ENCODE results near the gene FBXW9.
"Not testable (repeated sequence)": the region's sequence is repeated elsewhere in the genome, so short reads cannot be mapped to it uniquely, and the experiment has no call there.

Gene FBXW9

GRCh38 chr19:12656899-12657571, 39.4 kb downstream of the FBXW9 start:
- no peak for DNase-seq (ENCODE audit: low read depth in 2 of 2)

- DNase-seq (ENCODE audit: low read depth in 2 of 2), result no peak
Observed at GRCh38 chr19:12655546-12655945, 40.9 kb downstream of the FBXW9 start.

- DNase-seq (ENCODE audit: low read depth in 2 of 2), result no peak
Observed at GRCh38 chr19:12652219-12652618, 44.2 kb downstream of the FBXW9 start.

- DNase-seq (ENCODE audit: low read depth in 2 of 2), result no peak
Observed at GRCh38 chr19:12649941-12650340, 46.5 kb downstream of the FBXW9 start.

- DNase-seq (ENCODE audit: low read depth in 2 of 2), result no peak
Observed at GRCh38 chr19:12648088-12648487, 48.3 kb downstream of the FBXW9 start.

GRCh38 chr19:12647490-12648071, 48.9 kb downstream of the FBXW9 start:
- no peak for DNase-seq (ENCODE audit: low read depth in 2 of 2)

- no peak for DNase-seq (ENCODE audit: low read depth in 2 of 2)
Observed at GRCh38 chr19:12647047-12647446, 49.4 kb downstream of the FBXW9 start.

GRCh38 chr19:12646551-12646950, 49.9 kb downstream of the FBXW9 start:
- no peak for DNase-seq (ENCODE audit: low read depth in 2 of 2)

- not testable (repeated sequence) for DNase-seq (ENCODE audit: low read depth in 2 of 2)
Observed at GRCh38 chr19:12643716-12644115, 52.7 kb downstream of the FBXW9 start.

- DNase-seq (ENCODE audit: low read depth in 2 of 2), result no peak
Observed at GRCh38 chr19:12642506-12642905, 53.9 kb downstream of the FBXW9 start.

GRCh38 chr19:12641456-12641855, 55.0 kb downstream of the FBXW9 start:
- no peak for DNase-seq (ENCODE audit: low read depth in 2 of 2)

GRCh38 chr19:12639901-12640613, 56.4 kb downstream of the FBXW9 start:
- peak; percentile 73 to 74 for DNase-seq (ENCODE audit: low read depth in 2 of 2)

Measured in activated CD8-positive, alpha-beta memory T cell treated with anti-CD3 and anti-CD28 coated beads for 4 hours (primary cell).